Kidney epithelial cell (primary cell): Measurements from ENCODE around the gene SDS. TPM values are rescaled to one million over a fixed set of nuclear protein-coding genes. Genes with fewer than 3 reads are reported as not detected.

Experiments
- DNase-seq: peaks from one replicate; pipeline ENCODE4 v3.0.0-alpha.2; 2010; ENCODE audit warnings: low read depth
- H3K27me3 ChIP-seq: 2 replicates; pipeline ENCODE4 v1.6.0; 2011; ENCODE audit warnings: low read length; ENCODE audit not compliant: control insufficient read depth, insufficient read depth
- H3K36me3 ChIP-seq: 2 replicates; pipeline ENCODE4 v1.5.1; 2011; ENCODE audit warnings: low read length; ENCODE audit not compliant: control insufficient read depth, insufficient read depth
- H3K4me3 ChIP-seq: 2 replicates; pipeline ENCODE4 v1.5.1; 2011; ENCODE audit warnings: low read depth, mild to moderate bottlenecking, control low read depth, low read length
- total RNA-seq: library from RNA; depleted of rRNA; stranded (reverse); fragments of >200 nt; gene quantifications from 2 replicates; pipeline ENCODE4 v1.2.3, GENCODE V29; 2015
- TF ChIP-seq, protein P1 (sequence below): IDR thresholded peaks from 2 replicates; pipeline ENCODE4 v1.5.1; 2011; ENCODE audit warnings: mild to moderate bottlenecking, moderate library complexity, low read length, control low read depth, inconsistent platforms; ENCODE audit not compliant: insufficient read depth, poor library complexity, severe bottlenecking

Gene SDS
- total RNA-seq, 1 donor from 2014 or later: not detected

DNA sequence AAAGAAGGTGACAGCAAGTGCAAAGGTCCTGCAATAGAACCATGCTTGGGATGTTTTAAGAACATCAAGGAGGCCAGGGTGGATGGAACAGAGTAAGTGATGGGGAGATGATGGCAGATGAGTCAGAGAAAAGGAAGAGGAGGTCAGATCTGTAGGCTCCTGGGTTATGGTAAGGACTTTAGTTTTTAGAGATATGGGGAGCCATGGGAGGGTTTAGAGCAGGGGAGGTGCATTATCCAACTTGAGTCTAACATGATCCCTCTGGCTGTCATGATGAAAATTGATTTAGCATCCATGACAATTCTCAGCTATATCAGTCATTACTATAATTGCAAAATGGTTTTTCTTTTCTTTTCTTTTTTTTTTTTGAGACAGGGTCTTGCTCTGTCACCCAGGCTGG lies 52.6 kb downstream of the SDS start:
- TF ChIP-seq, protein P1, sequence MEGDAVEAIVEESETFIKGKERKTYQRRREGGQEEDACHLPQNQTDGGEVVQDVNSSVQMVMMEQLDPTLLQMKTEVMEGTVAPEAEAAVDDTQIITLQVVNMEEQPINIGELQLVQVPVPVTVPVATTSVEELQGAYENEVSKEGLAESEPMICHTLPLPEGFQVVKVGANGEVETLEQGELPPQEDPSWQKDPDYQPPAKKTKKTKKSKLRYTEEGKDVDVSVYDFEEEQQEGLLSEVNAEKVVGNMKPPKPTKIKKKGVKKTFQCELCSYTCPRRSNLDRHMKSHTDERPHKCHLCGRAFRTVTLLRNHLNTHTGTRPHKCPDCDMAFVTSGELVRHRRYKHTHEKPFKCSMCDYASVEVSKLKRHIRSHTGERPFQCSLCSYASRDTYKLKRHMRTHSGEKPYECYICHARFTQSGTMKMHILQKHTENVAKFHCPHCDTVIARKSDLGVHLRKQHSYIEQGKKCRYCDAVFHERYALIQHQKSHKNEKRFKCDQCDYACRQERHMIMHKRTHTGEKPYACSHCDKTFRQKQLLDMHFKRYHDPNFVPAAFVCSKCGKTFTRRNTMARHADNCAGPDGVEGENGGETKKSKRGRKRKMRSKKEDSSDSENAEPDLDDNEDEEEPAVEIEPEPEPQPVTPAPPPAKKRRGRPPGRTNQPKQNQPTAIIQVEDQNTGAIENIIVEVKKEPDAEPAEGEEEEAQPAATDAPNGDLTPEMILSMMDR: no peak
- no peak overlapping the region for H3K4me3 ChIP-seq
- DNase-seq: no peak
- H3K36me3 ChIP-seq: no peaks in the 10 kb centered on the region
- H3K27me3 ChIP-seq: peaks cover 2% of the 10 kb centered on the region

DNA sequence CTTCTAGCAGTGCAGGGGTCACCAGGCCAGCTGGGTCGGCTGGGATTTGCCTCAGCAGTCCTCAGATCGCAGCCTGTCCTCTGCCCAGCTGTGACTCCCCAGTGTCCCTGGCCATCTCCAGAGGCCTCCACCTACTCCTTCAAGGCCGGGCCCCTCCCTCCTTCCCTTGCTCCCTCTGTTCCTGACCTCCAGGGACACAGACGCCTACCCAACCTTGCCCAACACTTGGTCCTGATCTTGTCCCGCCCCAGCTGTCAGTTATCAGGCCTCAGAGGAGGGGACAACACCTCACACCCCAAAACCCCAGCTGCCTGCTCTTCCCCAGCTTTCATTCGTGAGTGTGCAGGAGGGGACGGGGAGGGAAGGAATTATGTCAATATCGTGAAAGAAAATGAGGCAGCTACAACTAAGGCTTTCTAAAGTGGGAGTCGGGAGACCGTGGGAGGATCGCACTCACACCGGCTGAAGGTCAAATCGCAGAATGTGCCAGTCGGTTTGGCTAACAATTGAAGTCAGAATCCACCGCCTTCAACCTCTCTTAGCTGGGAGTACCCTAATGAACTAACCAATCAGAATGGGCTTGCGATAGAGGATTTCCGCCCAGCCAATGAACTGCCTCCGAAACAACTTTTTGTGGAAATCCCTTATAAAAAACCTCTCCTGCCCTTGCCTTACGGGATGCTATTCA lies 54.7 kb downstream of the SDS start:
- Histone ChIP-seq H3K36me3 (no peaks in the 10 kb centered on the region), H3K4me3 (no peak overlapping the region), H3K27me3 (peaks cover 2% of the 10 kb centered on the region)
- no peak for DNase-seq
- TF ChIP-seq, protein P1: no peak

DNA sequence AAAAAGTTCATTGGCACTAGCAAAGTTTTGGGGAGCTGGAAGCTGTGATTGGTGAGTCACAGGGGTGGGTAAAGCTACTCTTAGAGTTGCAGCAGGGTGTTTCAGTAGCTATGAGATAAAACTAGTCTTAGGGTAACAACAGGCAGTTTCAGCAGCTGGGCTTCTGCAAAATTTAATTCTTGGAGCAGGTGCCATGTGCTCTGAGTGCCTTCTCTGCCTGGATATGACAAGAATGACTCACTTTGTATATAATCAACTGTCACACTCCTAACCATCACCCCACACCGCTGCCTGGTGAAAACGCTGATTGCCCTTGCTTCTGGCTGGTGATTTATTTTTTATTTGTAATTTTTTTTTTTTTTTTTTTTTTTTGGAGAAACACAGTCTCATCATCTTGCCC lies 55.8 kb downstream of the SDS start:
- H3K36me3 ChIP-seq: no peaks in the 10 kb centered on the region
- no peak overlapping the region for H3K4me3 ChIP-seq
- TF ChIP-seq, protein P1: no peak
- H3K27me3 ChIP-seq: peaks cover 2% of the 10 kb centered on the region
- no peak for DNase-seq

DNA sequence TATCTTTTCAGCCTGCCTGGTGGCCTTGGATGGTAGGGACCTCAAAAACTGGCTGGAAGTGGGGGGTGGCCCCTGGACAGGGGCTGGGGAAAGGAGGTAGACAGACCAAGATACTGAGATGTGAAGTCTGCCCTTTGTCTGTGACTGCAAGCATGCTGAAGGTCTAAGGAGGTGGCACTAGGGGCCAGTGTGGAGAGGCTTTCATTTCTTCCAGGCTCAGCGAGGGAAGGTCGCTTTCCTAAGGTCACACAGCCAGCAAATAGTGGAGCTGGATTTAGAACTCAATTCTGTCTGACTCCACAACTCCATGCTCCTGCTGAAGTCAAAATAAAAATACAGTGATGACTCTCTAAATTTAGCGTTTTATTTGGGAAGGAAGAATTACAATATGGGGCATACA lies 56.6 kb downstream of the SDS start:
- H3K4me3 ChIP-seq: no peak overlapping the region
- TF ChIP-seq, protein P1: no peak
- H3K27me3 ChIP-seq: peaks cover 2% of the 10 kb centered on the region
- no peaks in the 10 kb centered on the region for H3K36me3 ChIP-seq
- no peak for DNase-seq

DNA sequence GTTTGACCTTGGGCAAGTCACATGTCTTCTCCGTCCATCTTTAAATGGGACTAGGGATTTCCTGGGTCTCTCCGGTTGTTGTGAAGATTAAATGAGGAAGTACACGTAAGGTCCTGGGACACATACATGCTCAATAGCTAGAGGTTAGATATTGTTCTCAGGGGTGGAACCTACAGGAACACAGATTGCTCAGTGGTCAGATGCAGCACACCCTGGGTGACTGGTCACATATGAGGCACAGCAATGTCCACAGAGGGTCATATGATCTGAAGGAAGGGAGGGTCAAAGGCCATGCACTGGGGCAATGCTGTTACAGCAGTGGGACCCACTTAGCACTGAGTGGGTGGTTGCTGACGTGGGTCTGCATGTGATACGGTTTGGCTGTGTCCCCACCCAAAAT lies 57.3 kb downstream of the SDS start:
- Histone ChIP-seq H3K36me3 (no peaks in the 10 kb centered on the region), H3K27me3 (peaks cover 2% of the 10 kb centered on the region), H3K4me3 (no peak overlapping the region)
- DNase-seq: no peak
- TF ChIP-seq, protein P1: no peak

DNA sequence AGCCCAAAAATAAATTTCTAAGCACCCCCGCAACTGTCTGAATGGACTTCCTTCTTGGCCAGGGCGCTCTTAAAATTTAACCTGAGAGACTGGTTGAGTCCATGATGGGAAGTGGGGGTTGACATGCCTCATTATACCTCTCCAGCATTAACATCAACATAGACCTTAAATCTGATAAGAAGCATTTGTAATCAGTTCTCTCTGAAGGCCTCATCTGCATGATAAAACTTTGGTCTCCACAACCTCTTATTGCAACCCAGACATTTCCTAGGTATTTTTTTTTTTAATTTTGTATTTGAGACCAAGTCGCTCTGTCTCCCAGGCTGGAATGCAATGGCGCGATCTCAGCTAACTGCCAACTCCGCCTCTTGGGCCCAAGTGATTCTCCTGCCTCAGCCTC lies 58.4 kb downstream of the SDS start:
- TF ChIP-seq, protein P1: no peak
- Histone ChIP-seq H3K36me3 (no peaks in the 10 kb centered on the region), H3K4me3 (no peak overlapping the region), H3K27me3 (peaks cover 2% of the 10 kb centered on the region)
- no peak for DNase-seq
